Activated T-helper 1 cell treated with anti-CD3 and anti-CD28 coated beads, Interleukin-2, amount 50 U/mL, for 16 hours (primary cell): Measurements from ENCODE around the gene CACNA2D3.

Source experiments
- DNase-seq, 2 donors: peaks; one replicate each; pipeline ENCODE4 v3.0.0-alpha.2; 2020; ENCODE audit warnings: low read depth in 1 of 2, low spot score in 1 of 2

The CACNA2D3 gene

GRCh38 chr3:54900838-54901591 is 778.7 kb downstream of the CACNA2D3 start:
- DNase-seq = no peak

GRCh38 chr3:54901906-54902685 is 779.7 kb downstream of the CACNA2D3 start:
- DNase-seq = no peak

- DNase-seq = no peak
Measured at GRCh38 chr3:54905261-54905888, 783.0 kb downstream of the CACNA2D3 start.

- DNase-seq = no peak
Measured at GRCh38 chr3:54905920-54906319, 783.6 kb downstream of the CACNA2D3 start.

GRCh38 chr3:54906763-54907162 is 784.4 kb downstream of the CACNA2D3 start:
- DNase-seq = no peak

- no peak for DNase-seq
Measured at GRCh38 chr3:54909191-54909590, 786.8 kb downstream of the CACNA2D3 start.

- no peak for DNase-seq
Measured at GRCh38 chr3:54914180-54914579, 791.8 kb downstream of the CACNA2D3 start.

- no peak for DNase-seq
Measured at GRCh38 chr3:54915181-54915580, 792.8 kb downstream of the CACNA2D3 start.

- DNase-seq = no peak
Measured at GRCh38 chr3:54915976-54916375, 793.6 kb downstream of the CACNA2D3 start.

GRCh38 chr3:54916732-54917131 is 794.4 kb downstream of the CACNA2D3 start:
- no peak for DNase-seq

GRCh38 chr3:54917174-54917573 is 794.8 kb downstream of the CACNA2D3 start:
- no peak for DNase-seq

GRCh38 chr3:54917862-54918261 is 795.5 kb downstream of the CACNA2D3 start:
- DNase-seq = no peak

GRCh38 chr3:54918516-54918915 is 796.2 kb downstream of the CACNA2D3 start:
- DNase-seq = no peak

GRCh38 chr3:54928046-54928770 is 805.9 kb downstream of the CACNA2D3 start, which contains the start of gene LRTM1:
TSS of gene LRTM1 (minus strand) at chr3:54928059. CDS start at chr3:54927911, 148 bp downstream.
- DNase-seq = no peak

- DNase-seq = no peak
Measured at GRCh38 chr3:54931182-54931581, 808.8 kb downstream of the CACNA2D3 start.

GRCh38 chr3:54932606-54933005 is 810.3 kb downstream of the CACNA2D3 start:
- DNase-seq = no peak

GRCh38 chr3:54935869-54936268 is 813.5 kb downstream of the CACNA2D3 start:
- DNase-seq = no peak

GRCh38 chr3:54936561-54936960 is 814.2 kb downstream of the CACNA2D3 start:
- DNase-seq = no peak

- no peak for DNase-seq
Measured at GRCh38 chr3:54939557-54940300, 817.4 kb downstream of the CACNA2D3 start.

GRCh38 chr3:54940971-54941370 is 818.6 kb downstream of the CACNA2D3 start:
- DNase-seq = no peak
